BLaER1 (cell line): ENCODE results near the gene RHOG.
"Not testable (repeated sequence)": the region's sequence is repeated elsewhere in the genome, so short reads cannot be mapped to it uniquely, and the experiment has no call there.

ENCODE experiments used
- H3K27ac ChIP-seq: shearing (Covaris generic); formaldehyde crosslinking; 2 replicates; pipeline ENCODE4 v1.8.1; 2022
- H3K27me3 ChIP-seq: shearing (Covaris generic); formaldehyde crosslinking; 2 replicates; pipeline ENCODE4 v1.8.1; 2022
- H3K36me3 ChIP-seq: shearing (Covaris generic); formaldehyde crosslinking; 2 replicates; pipeline ENCODE4 v1.8.1; 2022
- H3K4me1 ChIP-seq: shearing (Covaris generic); formaldehyde crosslinking; 2 replicates; pipeline ENCODE4 v1.8.1; 2022
- H3K4me2 ChIP-seq: shearing (Covaris generic); formaldehyde crosslinking; 2 replicates; pipeline ENCODE4 v1.8.1; 2022
- H3K4me3 ChIP-seq: shearing (Covaris generic); formaldehyde crosslinking; 2 replicates; pipeline ENCODE4 v1.8.1; 2022
- H3K9ac ChIP-seq: shearing (Covaris generic); formaldehyde crosslinking; 2 replicates; pipeline ENCODE4 v1.8.1; 2022
- H3K9me3 ChIP-seq: shearing (Covaris generic); formaldehyde crosslinking; 2 replicates; pipeline ENCODE4 v1.8.1; 2022
- H4K20me1 ChIP-seq: shearing (Covaris generic); formaldehyde crosslinking; 2 replicates; pipeline ENCODE4 v1.8.1; 2022
- Cebpa-rat ChIP-seq: shearing (Covaris generic); IDR thresholded peaks from 2 replicates; pipeline ENCODE4 v1.8.1; 2022

The RHOG gene

DNA sequence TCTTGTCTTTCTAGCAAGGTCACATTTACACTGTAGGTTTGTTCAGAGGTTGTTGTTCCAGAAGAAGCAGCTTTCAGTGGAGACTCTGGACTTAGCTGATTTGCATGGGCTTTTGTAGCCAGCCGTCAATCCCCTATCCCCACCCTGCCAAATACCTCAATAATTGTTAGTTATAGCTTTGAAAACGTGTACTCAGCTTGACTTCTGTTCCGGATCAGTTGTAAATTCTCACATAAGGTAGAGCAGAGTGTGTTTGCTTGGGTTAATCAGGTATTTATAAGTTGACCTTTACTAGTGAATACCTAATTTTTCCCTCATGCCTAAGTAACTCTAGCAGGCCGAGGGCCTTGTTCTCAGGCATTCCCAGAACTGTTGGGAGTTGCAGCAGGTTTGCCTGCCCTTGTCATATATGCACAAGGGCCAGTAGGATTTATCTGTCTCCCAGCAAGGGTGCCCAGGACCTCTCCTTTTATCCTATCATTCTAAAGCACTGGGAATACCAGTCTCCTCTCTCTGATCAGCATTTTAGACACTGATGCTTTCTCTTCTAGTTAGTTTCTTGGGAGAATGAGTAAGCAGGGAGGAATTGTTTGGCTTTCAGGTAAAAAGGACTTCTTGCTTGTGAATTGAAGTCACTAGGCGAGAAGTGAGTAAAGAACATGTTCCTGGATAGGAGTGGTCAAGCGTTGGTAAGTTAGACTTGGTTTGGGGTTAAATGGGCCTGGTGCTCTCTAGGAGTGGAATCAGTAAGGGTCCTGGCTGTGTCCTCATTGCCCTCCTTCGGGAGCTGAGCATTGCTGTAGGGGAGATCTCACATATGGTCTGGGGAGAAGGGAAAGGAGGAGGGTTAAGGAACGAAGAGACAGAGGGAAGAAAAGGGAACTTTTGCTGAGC lies 36.9 kb upstream of the RHOG start:
- H3K27ac ChIP-seq, result no peak overlapping the region
- no peak for TF ChIP-seq Cebpa-rat
- no peaks in the 10 kb centered on the region for H3K27me3 ChIP-seq
- peaks cover 68% of the 10 kb centered on the region for H4K20me1 ChIP-seq
- no peak overlapping the region for H3K4me2 ChIP-seq
- H3K9ac ChIP-seq, result no peak overlapping the region
- H3K4me3 ChIP-seq, result no peak overlapping the region
- H3K4me1 ChIP-seq, result peaks cover 53% of the 10 kb centered on the region
- no peaks in the 10 kb centered on the region for H3K36me3 ChIP-seq
- H3K9me3 ChIP-seq, result no peaks in the 10 kb centered on the region

GRCh38 chr11:3876613-3877012 lies 35.9 kb upstream of the RHOG start:
- no peaks in the 10 kb centered on the region for H3K9me3 ChIP-seq
- H3K4me3 ChIP-seq, result no peak overlapping the region
- H3K9ac ChIP-seq, result no peak overlapping the region
- TF ChIP-seq Cebpa-rat, result no peak
- no peaks in the 10 kb centered on the region for H3K36me3 ChIP-seq
- no peak overlapping the region for H3K4me2 ChIP-seq
- no peak overlapping the region for H3K27ac ChIP-seq
- H3K27me3 ChIP-seq, result no peaks in the 10 kb centered on the region
- peaks cover 57% of the 10 kb centered on the region for H3K4me1 ChIP-seq
- H4K20me1 ChIP-seq, result peaks cover 68% of the 10 kb centered on the region

DNA sequence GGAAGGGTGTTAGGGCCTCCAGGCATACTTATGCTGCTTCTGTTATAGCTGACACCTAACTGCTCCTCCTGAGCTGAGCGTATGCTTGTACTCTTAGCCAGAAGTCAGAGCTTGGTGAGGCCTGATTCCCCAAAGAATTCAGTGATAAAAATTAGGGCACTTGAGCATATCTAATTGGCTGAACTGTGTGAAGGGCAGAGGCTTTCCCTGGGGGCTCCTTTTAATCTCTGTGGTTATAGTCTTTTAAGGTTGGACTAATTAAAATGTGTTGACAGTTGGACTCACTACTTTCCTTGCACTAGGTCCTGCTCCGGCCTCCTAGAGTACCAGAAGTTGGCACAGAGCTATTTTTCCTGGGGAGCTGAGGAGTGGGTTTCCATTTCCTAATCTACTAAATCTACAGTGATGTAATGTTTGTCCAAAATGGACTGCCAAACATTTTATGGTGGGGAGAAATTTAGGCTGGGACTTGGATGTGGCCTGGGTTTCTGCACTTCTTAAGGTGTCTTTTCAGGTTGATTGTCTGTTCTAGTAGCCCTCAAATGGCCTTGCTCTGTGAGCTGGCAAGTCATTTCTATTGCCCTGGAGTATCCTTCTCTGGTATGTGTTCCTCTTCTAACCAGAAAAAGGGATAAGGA lies 33.1 kb upstream of the RHOG start:
- Histone ChIP-seq H3K27me3 (no peaks in the 10 kb centered on the region), H3K36me3 (no peaks in the 10 kb centered on the region), H3K9me3 (no peaks in the 10 kb centered on the region), H3K27ac (no peak overlapping the region), H3K4me1 (peaks cover 40% of the 10 kb centered on the region), H3K4me2 (peak overlapping the region; percentile 54), H3K4me3 (no peak overlapping the region), H3K9ac (no peak overlapping the region; the same call in 1 of the 2 replicates), H4K20me1 (peaks cover 52% of the 10 kb centered on the region; the same call in 1 of the 2 replicates)
- no peak for TF ChIP-seq Cebpa-rat

GRCh38 chr11:3867209-3868091 lies 26.7 kb upstream of the RHOG start:
- Histone ChIP-seq H3K27me3 (no peaks in the 10 kb centered on the region), H3K9ac (peak overlapping the region; percentile 53; the same call in 1 of the 2 replicates), H3K27ac (0 out of 2 replicates have a peak overlapping the region, but pooled peaks have one; percentile 11), H3K4me1 (peaks cover 67% of the 10 kb centered on the region), H3K4me2 (peak overlapping the region; percentile 79), H3K4me3 (no peak overlapping the region), H4K20me1 (peaks cover 54% of the 10 kb centered on the region), H3K36me3 (no peaks in the 10 kb centered on the region), H3K9me3 (no peaks in the 10 kb centered on the region)
- no peak for TF ChIP-seq Cebpa-rat

- H3K9ac ChIP-seq, result no peak overlapping the region
- no peaks in the 10 kb centered on the region for H3K27me3 ChIP-seq
- H3K4me2 ChIP-seq, result peak overlapping the region; percentile 79
- H3K9me3 ChIP-seq, result no peaks in the 10 kb centered on the region
- TF ChIP-seq Cebpa-rat, result no peak
- H3K4me1 ChIP-seq, result peaks cover 69% of the 10 kb centered on the region
- H3K4me3 ChIP-seq, result no peak overlapping the region
- no peaks in the 10 kb centered on the region for H3K36me3 ChIP-seq
- peaks cover 61% of the 10 kb centered on the region for H4K20me1 ChIP-seq
- H3K27ac ChIP-seq, result no peak overlapping the region
These were observed 26.1 kb upstream of the RHOG start for GRCh38 chr11:3866836-3867208.

- 0 out of 2 replicates have a peak overlapping the region, but pooled peaks have one; percentile 31 for H3K27ac ChIP-seq
- H3K4me2 ChIP-seq, result peak overlapping the region; percentile 79
- H3K27me3 ChIP-seq, result no peaks in the 10 kb centered on the region
- H4K20me1 ChIP-seq, result peaks cover 67% of the 10 kb centered on the region
- H3K4me1 ChIP-seq, result peaks cover 69% of the 10 kb centered on the region
- H3K36me3 ChIP-seq, result no peaks in the 10 kb centered on the region
- no peak for TF ChIP-seq Cebpa-rat
- no peaks in the 10 kb centered on the region for H3K9me3 ChIP-seq
- 0 out of 2 replicates have a peak overlapping the region, but pooled peaks have one; percentile 9 for H3K9ac ChIP-seq
- H3K4me3 ChIP-seq, result no peak overlapping the region
These were observed 25.4 kb upstream of the RHOG start for GRCh38 chr11:3866206-3866605.

GRCh38 chr11:3865388-3866193 lies 24.8 kb upstream of the RHOG start:
- peak overlapping the region; percentile 31; the same call in 1 of the 2 replicates for H3K27ac ChIP-seq

GRCh38 chr11:3861683-3862082 lies 20.9 kb upstream of the RHOG start:
- Histone ChIP-seq H4K20me1 (peaks cover 98% of the 10 kb centered on the region), H3K9ac (no peak overlapping the region), H3K36me3 (no peaks in the 10 kb centered on the region), H3K27me3 (no peaks in the 10 kb centered on the region; the same call in 1 of the 2 replicates), H3K27ac (no peak overlapping the region), H3K4me2 (peak overlapping the region; percentile 98), H3K4me3 (no peak overlapping the region), H3K9me3 (no peaks in the 10 kb centered on the region), H3K4me1 (peaks cover 96% of the 10 kb centered on the region)
- TF ChIP-seq Cebpa-rat, result no peak

More at GRCh38 chr11:3865388-3866193, 24.8 kb upstream of the RHOG start:
- H3K27me3 ChIP-seq, result no peaks in the 10 kb centered on the region
- peak overlapping the region; percentile 9; the same call in 1 of the 2 replicates for H3K9ac ChIP-seq
- H3K4me3 ChIP-seq, result no peak overlapping the region
- H3K36me3 ChIP-seq, result no peaks in the 10 kb centered on the region
- H3K9me3 ChIP-seq, result no peaks in the 10 kb centered on the region
- peaks cover 73% of the 10 kb centered on the region for H4K20me1 ChIP-seq
- peaks cover 71% of the 10 kb centered on the region for H3K4me1 ChIP-seq
- no peak for TF ChIP-seq Cebpa-rat
- peak overlapping the region; percentile 79 for H3K4me2 ChIP-seq

DNA sequence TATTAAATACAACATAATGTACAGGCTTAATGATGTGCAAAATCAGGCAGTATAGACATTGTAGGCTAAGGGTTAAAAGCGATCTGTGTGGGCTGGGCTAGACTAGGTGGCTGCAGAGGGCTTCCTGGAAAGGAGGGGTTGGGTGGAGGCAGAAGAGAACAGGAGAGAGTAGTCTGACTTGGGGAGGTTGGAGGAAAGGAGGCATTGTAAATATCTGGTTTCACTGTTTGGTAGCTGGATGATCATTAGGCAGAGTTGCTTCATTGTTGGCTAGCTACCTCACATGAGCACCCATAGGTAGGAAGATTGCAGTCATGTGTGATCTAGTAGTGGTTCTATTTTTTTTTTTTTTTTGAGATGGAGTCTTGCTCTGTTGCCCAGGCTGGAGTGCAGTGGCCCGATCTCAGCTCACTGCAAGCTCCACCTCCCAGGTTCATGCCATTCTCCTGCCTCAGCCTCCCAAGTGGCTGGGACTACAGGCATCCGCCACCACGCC lies 20.2 kb upstream of the RHOG start:
- H3K27me3 ChIP-seq, H3K4me3 ChIP-seq, H3K27ac ChIP-seq, H3K9me3 ChIP-seq, H3K36me3 ChIP-seq, H3K9ac ChIP-seq: not testable (repeated sequence)
- H3K4me2 ChIP-seq, result peak overlapping the region; percentile 98
- H3K4me1 ChIP-seq, result peaks cover 96% of the 10 kb centered on the region
- H4K20me1 ChIP-seq, result peaks cover 100% of the 10 kb centered on the region
